Neural cell (in vitro differentiated cells): ENCODE data around the gene HLCS.

Experiments
- CTCF ChIP-seq: fragments of 450-650 bp; IDR thresholded peaks from 2 replicates; pipeline ENCODE4 v1.5.1; 2014; ENCODE audit warnings: antibody characterized with exemption, mild to moderate bottlenecking, moderate library complexity; ENCODE audit not compliant: poor library complexity, severe bottlenecking
- EZH2 ChIP-seq: fragments of 200-600, 300-800 bp; shearing (Covaris generic), sonication (generic); IDR thresholded peaks from 2 replicates; pipeline ENCODE4 v1.6.1; 2014; ENCODE audit warnings: antibody characterized with exemption, low read length, borderline replicate concordance, mild to moderate bottlenecking; ENCODE audit not compliant: insufficient read depth, poor library complexity, severe bottlenecking

- TF ChIP-seq CTCF (no peak), EZH2 (no peak)
Observed at GRCh38 chr21:36959020-36959835, 7.2 kb downstream of the HLCS start.
